PFSK-1 (cell line): Measurements from ENCODE around the gene SUMF2.

Experiments used
- POLR2AphosphoS5 ChIP-seq: IDR thresholded peaks from 2 replicates; pipeline ENCODE4 v1.6.1; 2012; ENCODE audit warnings: low read depth, mild to moderate bottlenecking, control low read depth, low read length, moderate library complexity
- SIN3A ChIP-seq: IDR thresholded peaks from 2 replicates; pipeline ENCODE4 v1.6.1; 2012; ENCODE audit warnings: mild to moderate bottlenecking, low read length, moderate library complexity, borderline replicate concordance; ENCODE audit not compliant: insufficient read depth
- TAF1 ChIP-seq: IDR thresholded peaks from 2 replicates; pipeline ENCODE4 v1.6.1; 2012; ENCODE audit warnings: low read length, control low read depth, borderline replicate concordance; ENCODE audit not compliant: insufficient read depth
- TF ChIP-seq, protein P1 (sequence below), 2 experiments: IDR thresholded peaks; 2 replicates each; pipeline versions ENCODE4 v1.6.1 to v1.8.0; 2011 to 2012; ENCODE audit warnings: low read depth in 2 of 2, low read length in 2 of 2, control low read depth in 1 of 2, inconsistent platforms in 1 of 2, mild to moderate bottlenecking in 1 of 2, moderate library complexity in 1 of 2; ENCODE audit not compliant: insufficient read depth in 1 of 2

DNA sequence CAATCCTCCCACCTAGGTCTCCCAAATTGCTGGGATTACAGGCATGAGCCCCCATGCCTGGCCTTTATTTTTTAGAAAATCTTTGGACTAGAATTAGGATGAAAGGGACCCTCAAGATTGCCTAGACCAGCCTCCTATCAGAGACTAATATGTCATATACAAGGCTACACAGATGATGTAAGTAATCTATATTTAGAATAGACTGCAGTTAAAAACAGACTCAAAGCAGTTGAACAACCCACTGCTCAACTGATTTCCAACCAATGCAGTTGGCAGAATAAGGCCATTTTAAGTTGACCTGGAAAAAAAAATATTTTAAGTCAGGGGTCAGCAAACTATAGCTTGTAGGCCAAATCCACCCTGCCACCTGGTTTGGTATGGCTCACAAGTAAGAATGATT, 40.6 kb upstream of the SUMF2 start:
- TF ChIP-seq TAF1 (no peak), POLR2AphosphoS5 (no peak), SIN3A (no peak)
- TF ChIP-seq, protein P1, sequence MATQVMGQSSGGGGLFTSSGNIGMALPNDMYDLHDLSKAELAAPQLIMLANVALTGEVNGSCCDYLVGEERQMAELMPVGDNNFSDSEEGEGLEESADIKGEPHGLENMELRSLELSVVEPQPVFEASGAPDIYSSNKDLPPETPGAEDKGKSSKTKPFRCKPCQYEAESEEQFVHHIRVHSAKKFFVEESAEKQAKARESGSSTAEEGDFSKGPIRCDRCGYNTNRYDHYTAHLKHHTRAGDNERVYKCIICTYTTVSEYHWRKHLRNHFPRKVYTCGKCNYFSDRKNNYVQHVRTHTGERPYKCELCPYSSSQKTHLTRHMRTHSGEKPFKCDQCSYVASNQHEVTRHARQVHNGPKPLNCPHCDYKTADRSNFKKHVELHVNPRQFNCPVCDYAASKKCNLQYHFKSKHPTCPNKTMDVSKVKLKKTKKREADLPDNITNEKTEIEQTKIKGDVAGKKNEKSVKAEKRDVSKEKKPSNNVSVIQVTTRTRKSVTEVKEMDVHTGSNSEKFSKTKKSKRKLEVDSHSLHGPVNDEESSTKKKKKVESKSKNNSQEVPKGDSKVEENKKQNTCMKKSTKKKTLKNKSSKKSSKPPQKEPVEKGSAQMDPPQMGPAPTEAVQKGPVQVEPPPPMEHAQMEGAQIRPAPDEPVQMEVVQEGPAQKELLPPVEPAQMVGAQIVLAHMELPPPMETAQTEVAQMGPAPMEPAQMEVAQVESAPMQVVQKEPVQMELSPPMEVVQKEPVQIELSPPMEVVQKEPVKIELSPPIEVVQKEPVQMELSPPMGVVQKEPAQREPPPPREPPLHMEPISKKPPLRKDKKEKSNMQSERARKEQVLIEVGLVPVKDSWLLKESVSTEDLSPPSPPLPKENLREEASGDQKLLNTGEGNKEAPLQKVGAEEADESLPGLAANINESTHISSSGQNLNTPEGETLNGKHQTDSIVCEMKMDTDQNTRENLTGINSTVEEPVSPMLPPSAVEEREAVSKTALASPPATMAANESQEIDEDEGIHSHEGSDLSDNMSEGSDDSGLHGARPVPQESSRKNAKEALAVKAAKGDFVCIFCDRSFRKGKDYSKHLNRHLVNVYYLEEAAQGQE (IDR thresholded peaks at IDR 0.05; ENCODE audit: insufficient read depth in 1 of 2, low read depth in 2 of 2, low read length in 2 of 2), result no peak
